Sigmoid colon (tissue), 3 donors: ENCODE data around the gene SLC39A2.
"Not testable (repeated sequence)": the region's sequence is repeated elsewhere in the genome, so short reads cannot be mapped to it uniquely, and the experiment has no call there.

Source experiments
- POLR2A ChIP-seq, 2 donors: fragments of 450-650 bp; IDR thresholded peaks; one replicate each; pipeline ENCODE4 v1.6.1; 2016; ENCODE audit warnings: antibody characterized with exemption in 2 of 2, mild to moderate bottlenecking in 2 of 2, moderate library complexity in 2 of 2
- TF ChIP-seq, protein P1 (sequence below), 4 experiments: fragments of 450-650 bp in 3 of 4; fragments of 200-600 bp in 1 of 4; IDR thresholded peaks; one replicate each; pipeline ENCODE4 v1.5.1; 2016 to 2019; ENCODE audit warnings: antibody characterized with exemption in 4 of 4, mild to moderate bottlenecking in 3 of 4, moderate library complexity in 2 of 4

DNA sequence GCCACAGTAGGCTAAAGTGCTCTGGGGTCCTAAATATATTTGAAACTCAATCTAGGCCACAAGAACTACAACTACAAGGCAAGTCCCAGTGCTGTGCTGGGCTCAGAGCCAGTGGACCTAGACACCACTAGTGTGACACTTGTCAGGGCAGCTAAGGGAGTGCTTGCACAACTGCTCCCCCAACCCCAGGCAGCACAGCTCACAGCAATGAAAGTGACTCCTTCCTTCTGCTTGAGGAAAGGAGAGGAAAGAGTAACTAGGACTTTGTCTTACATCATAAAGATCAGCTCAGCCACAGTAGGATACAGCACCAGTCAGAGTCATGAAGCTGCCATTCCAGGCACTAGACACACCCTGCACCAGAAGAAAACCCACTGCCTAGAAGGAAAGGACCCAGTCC, 40.1 kb upstream of the SLC39A2 start:
- TF ChIP-seq, protein P1, sequence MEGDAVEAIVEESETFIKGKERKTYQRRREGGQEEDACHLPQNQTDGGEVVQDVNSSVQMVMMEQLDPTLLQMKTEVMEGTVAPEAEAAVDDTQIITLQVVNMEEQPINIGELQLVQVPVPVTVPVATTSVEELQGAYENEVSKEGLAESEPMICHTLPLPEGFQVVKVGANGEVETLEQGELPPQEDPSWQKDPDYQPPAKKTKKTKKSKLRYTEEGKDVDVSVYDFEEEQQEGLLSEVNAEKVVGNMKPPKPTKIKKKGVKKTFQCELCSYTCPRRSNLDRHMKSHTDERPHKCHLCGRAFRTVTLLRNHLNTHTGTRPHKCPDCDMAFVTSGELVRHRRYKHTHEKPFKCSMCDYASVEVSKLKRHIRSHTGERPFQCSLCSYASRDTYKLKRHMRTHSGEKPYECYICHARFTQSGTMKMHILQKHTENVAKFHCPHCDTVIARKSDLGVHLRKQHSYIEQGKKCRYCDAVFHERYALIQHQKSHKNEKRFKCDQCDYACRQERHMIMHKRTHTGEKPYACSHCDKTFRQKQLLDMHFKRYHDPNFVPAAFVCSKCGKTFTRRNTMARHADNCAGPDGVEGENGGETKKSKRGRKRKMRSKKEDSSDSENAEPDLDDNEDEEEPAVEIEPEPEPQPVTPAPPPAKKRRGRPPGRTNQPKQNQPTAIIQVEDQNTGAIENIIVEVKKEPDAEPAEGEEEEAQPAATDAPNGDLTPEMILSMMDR (IDR thresholded peaks at IDR 0.05): not testable (repeated sequence)
- TF ChIP-seq POLR2A (IDR thresholded peaks at IDR 0.05): not testable (repeated sequence)
